H1 (cell line): ENCODE data around the gene NAXD. TPM values are rescaled to one million over a fixed set of nuclear protein-coding genes. Genes with fewer than 3 reads are reported as not detected.

Experiments
- MAFK ChIP-seq: IDR thresholded peaks from 2 replicates; pipeline ENCODE4 v1.6.1; 2012; ENCODE audit warnings: low read depth, mild to moderate bottlenecking, improper control_type of control experiment, low read length
- NANOG ChIP-seq: IDR thresholded peaks from 2 replicates; pipeline ENCODE4 v1.6.1; 2011; ENCODE audit warnings: low read length, low read depth, mild to moderate bottlenecking, inconsistent platforms; ENCODE audit not compliant: insufficient read depth, poor library complexity, severe bottlenecking
- RAD21 ChIP-seq, 2 experiments: IDR thresholded peaks in 1 of 2; conservative IDR thresholded peaks in 1 of 2; 2 replicates each; pipeline ENCODE4 v1.6.1; 2011; ENCODE audit warnings: low read depth in 2 of 2, low read length in 2 of 2, improper control_type of control experiment in 1 of 2, inconsistent platforms in 1 of 2, mild to moderate bottlenecking in 1 of 2, moderate library complexity in 1 of 2
- SP1 ChIP-seq: IDR thresholded peaks from 2 replicates; pipeline ENCODE4 v1.6.1; 2011; ENCODE audit warnings: low read depth, low read length
- SRF ChIP-seq: IDR thresholded peaks from 2 replicates; pipeline ENCODE4 v1.6.1; 2011; ENCODE audit warnings: mild to moderate bottlenecking, low read depth, low read length, moderate library complexity
- polyA plus RNA-seq, 7 experiments: library from polyadenylated mRNA; depleted of rRNA in 3 of 7; stranded (reverse) in 5 of 7; unstranded in 2 of 7; fragments of >200 nt in 5 of 7; fragments of 200-250 nt in 2 of 7; gene quantifications; 1 replicate in 5 of 7; 2 replicates in 1 of 7; 4 replicates in 1 of 7; pipeline versions ENCODE4 v1.2.1 to v1.2.3, GENCODE V29; 2011 to 2013; ENCODE audit warnings: missing spikeins in 2 of 7, mixed read lengths in 2 of 7
- total RNA-seq: library from RNA; stranded (reverse); fragmentation: NEBNext Ultra II Directional; extraction: Animal tissue kit (Norgen Biotek cat#: 25700); gene quantifications from 2 replicates; pipeline ENCODE4 v1.2.1, GENCODE V29; 2021

The NAXD gene
- total and polyA plus RNA-seq, 2 of the 8 experiments (the other 6 are each of a cell fraction or from before 2014, with no cell fraction given): 25.4 to 35.5 TPM

- no peak for TF ChIP-seq SRF
- TF ChIP-seq NANOG: no peak
- no peak for TF ChIP-seq MAFK
- no peak for TF ChIP-seq SP1
- no peak for TF ChIP-seq RAD21 (IDR thresholded peaks at IDR 0.05 in 1 of 2, conservative IDR thresholded peaks at IDR 0.05 in 1 of 2; ENCODE audit: low read depth in 2 of 2, low read length in 2 of 2)
Observed at GRCh38 chr13:110582421-110582954, 32.9 kb upstream of the NAXD start (continued).
